PFSK-1 (cell line): Measurements from ENCODE around the gene PC.
A peak's percentile ranks its signal among the peaks of the same experiment; 100 is the strongest.

Experiments
- FOXP2 ChIP-seq: optimal IDR thresholded peaks from 2 replicates; pipeline ENCODE3; 2011; ENCODE audit warnings: borderline replicate concordance, control low read depth, inconsistent platforms; ENCODE audit not compliant: insufficient read depth; ENCODE audit errors: extremely low read length, extremely low read depth
- POLR2AphosphoS5 ChIP-seq: IDR thresholded peaks from 2 replicates; pipeline ENCODE4 v1.6.1; 2012; ENCODE audit warnings: low read depth, mild to moderate bottlenecking, control low read depth, low read length, moderate library complexity
- REST ChIP-seq, 2 experiments: IDR thresholded peaks; 2 replicates each; pipeline versions ENCODE4 v1.6.1 to v1.8.0; 2011 to 2012; ENCODE audit warnings: low read depth in 2 of 2, low read length in 2 of 2, control low read depth in 1 of 2, inconsistent platforms in 1 of 2, mild to moderate bottlenecking in 1 of 2, moderate library complexity in 1 of 2; ENCODE audit not compliant: insufficient read depth in 1 of 2
- SIN3A ChIP-seq: IDR thresholded peaks from 2 replicates; pipeline ENCODE4 v1.6.1; 2012; ENCODE audit warnings: mild to moderate bottlenecking, low read length, moderate library complexity, borderline replicate concordance; ENCODE audit not compliant: insufficient read depth
- TAF1 ChIP-seq: IDR thresholded peaks from 2 replicates; pipeline ENCODE4 v1.6.1; 2012; ENCODE audit warnings: low read length, control low read depth, borderline replicate concordance; ENCODE audit not compliant: insufficient read depth

PC gene

GRCh38 chr11:66858186-66858938 lies 99.8 kb downstream of the PC start:
- TF ChIP-seq SIN3A (no peak), REST (IDR thresholded peaks at IDR 0.05; ENCODE audit: insufficient read depth in 1 of 2, low read depth in 2 of 2, low read length in 2 of 2) (no peak), POLR2AphosphoS5 (no peak), TAF1 (no peak), FOXP2 (no peak)

- no peak for TF ChIP-seq TAF1
- no peak for TF ChIP-seq POLR2AphosphoS5
- TF ChIP-seq REST (IDR thresholded peaks at IDR 0.05; ENCODE audit: insufficient read depth in 1 of 2, low read depth in 2 of 2, low read length in 2 of 2): no peak
- no peak for TF ChIP-seq FOXP2
Measured at GRCh38 chr11:66857927-66858185, 100.3 kb downstream of the PC start.

GRCh38 chr11:66857234-66857926 lies 100.8 kb downstream of the PC start:
- TF ChIP-seq TAF1: peak; percentile 58; the same call in 1 of the 2 replicates
- no peak for TF ChIP-seq REST (IDR thresholded peaks at IDR 0.05; ENCODE audit: insufficient read depth in 1 of 2, low read depth in 2 of 2, low read length in 2 of 2)
- TF ChIP-seq POLR2AphosphoS5: 0 out of 2 replicates have a peak, but pooled peaks have one; percentile 26

GRCh38 chr11:66856496-66857233 lies 101.5 kb downstream of the PC start, which contains the start of gene LRFN4:
LRFN4 (plus strand) TSS chr11:66857064; CDS start chr11:66857745, 681 bp downstream.
- peak; percentile 69 for TF ChIP-seq POLR2AphosphoS5
- TF ChIP-seq FOXP2: no peak
- no peak for TF ChIP-seq TAF1
- 0 out of 2 replicates have a peak, but pooled peaks have one; percentile 29 for TF ChIP-seq SIN3A
- TF ChIP-seq REST (IDR thresholded peaks at IDR 0.05; ENCODE audit: insufficient read depth in 1 of 2, low read depth in 2 of 2, low read length in 2 of 2): no peak
